ENCODE measurements around the gene FCER1G. TPM values are rescaled to one million over a fixed set of nuclear protein-coding genes. Genes with fewer than 3 reads are reported as not detected.

FCER1G gene
- total RNA-seq, 1 experiment from 2014 or later, result 1.0 TPM

DNA sequence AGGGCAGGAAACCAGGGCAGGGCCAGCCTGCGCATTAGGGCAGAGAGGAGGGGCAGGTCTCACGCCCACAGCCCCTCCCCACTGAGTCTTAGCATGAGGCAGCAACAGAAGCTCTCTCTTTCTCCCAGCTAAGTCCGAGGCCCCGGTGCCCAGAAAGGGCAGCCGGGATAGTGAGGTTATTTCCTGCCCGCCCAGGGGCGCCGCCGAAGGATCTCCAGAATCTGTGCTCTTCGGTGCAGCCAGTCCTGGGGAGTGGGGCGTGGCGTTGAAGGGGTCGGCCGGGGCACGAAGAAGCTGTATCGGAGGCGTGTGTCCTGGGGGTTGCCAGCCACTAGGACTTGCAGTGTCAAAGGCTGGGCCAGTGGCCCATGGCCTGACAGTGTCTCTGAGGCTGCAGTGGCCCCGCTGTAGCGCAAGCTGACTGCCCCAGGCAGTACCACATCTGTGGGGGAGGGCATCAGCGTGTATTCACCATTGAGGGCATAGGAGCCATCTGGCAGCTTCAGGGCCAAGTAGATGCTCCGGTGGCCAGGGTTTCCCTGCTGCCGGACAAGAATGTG lies 24.1 kb upstream of the FCER1G start:
- CTCF ChIA-PET, result interaction anchor here (0.6 to 5.6 kb wide), 27 partner anchors 10 to 708 kb away, joined by 3 to 154 read pairs (median 9); partner anchors contain the start of genes APOA2, CFAP126, FCER1G and NDUFS2

DNA sequence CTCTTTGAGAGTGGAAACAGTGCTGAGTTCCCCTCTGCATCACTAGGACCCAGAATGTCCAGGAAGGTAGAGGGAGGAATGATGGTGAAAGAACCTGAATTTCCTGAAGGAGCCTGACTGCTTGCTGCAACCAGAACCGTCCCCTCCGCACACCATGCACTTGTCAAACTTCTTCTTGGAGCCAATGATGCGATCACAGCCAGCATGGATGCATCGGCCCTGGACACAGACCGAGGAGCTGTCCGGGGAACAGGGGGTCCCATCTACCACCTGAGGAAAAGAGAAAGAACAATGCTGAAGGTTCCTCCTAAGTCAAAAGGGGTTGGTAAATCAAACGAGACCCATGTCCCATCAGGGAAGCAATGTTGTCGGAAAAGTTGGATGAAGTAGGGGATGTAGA lies 23.1 kb upstream of the FCER1G start:
- peaks cover 15% of the 10 kb centered on the region for H3K4me1 Mint-ChIP-seq (ENCODE audit: insufficient read depth, unreplicated experiment)
- H3K9me3 Mint-ChIP-seq (ENCODE audit: unreplicated experiment), result no peaks in the 10 kb centered on the region
- H3K27me3 Mint-ChIP-seq (ENCODE audit: insufficient read depth, unreplicated experiment), result no peaks in the 10 kb centered on the region
- CTCF ChIA-PET, result interaction anchor here (0.6 to 5.6 kb wide), 40 partner anchors 11 to 815 kb away, joined by 3 to 154 read pairs (median 6); partner anchors contain the start of genes APOA2, B4GALT3, CFAP126 and FCER1G
- POLR2A ChIA-PET, result interaction anchor here (1.1 to 4.0 kb wide), 3 partner anchors 10 to 34 kb away, joined by 6 to 38 read pairs (median 7); partner anchors contain the start of genes NDUFS2 and TOMM40L
- H3K36me3 Mint-ChIP-seq (ENCODE audit: insufficient read depth, unreplicated experiment), result no peaks in the 10 kb centered on the region
- no peak for DNase-seq (ENCODE audit: unreplicated experiment)
- H3K4me3 Mint-ChIP-seq (ENCODE audit: unreplicated experiment), result no peak overlapping the region
- intact Hi-C loops (cut with micrococcal nuclease), result loop anchor here (1.0 kb wide), 3 partner anchors 10 to 190 kb away; no protein-coding TSS in a partner anchor
- no TSS peak for BruUV-seq (replicated peaks)
- TF ChIP-seq, protein P1, sequence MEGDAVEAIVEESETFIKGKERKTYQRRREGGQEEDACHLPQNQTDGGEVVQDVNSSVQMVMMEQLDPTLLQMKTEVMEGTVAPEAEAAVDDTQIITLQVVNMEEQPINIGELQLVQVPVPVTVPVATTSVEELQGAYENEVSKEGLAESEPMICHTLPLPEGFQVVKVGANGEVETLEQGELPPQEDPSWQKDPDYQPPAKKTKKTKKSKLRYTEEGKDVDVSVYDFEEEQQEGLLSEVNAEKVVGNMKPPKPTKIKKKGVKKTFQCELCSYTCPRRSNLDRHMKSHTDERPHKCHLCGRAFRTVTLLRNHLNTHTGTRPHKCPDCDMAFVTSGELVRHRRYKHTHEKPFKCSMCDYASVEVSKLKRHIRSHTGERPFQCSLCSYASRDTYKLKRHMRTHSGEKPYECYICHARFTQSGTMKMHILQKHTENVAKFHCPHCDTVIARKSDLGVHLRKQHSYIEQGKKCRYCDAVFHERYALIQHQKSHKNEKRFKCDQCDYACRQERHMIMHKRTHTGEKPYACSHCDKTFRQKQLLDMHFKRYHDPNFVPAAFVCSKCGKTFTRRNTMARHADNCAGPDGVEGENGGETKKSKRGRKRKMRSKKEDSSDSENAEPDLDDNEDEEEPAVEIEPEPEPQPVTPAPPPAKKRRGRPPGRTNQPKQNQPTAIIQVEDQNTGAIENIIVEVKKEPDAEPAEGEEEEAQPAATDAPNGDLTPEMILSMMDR (IDR thresholded peaks at IDR 0.05; ENCODE audit: unreplicated experiment), result no peak
- no peak overlapping the region for H3K27ac Mint-ChIP-seq (ENCODE audit: low read depth, unreplicated experiment)

More for the DNA sequence above, 24.1 kb upstream of the FCER1G start:
- Mint-ChIP-seq H3K27ac (ENCODE audit: low read depth, unreplicated experiment) (no peak overlapping the region), H3K27me3 (ENCODE audit: insufficient read depth, unreplicated experiment) (no peaks in the 10 kb centered on the region), H3K4me3 (ENCODE audit: unreplicated experiment) (no peak overlapping the region), H3K36me3 (ENCODE audit: insufficient read depth, unreplicated experiment) (no peaks in the 10 kb centered on the region), H3K9me3 (ENCODE audit: unreplicated experiment) (no peaks in the 10 kb centered on the region), H3K4me1 (ENCODE audit: insufficient read depth, unreplicated experiment) (peaks cover 17% of the 10 kb centered on the region)
- TF ChIP-seq, protein P1 (IDR thresholded peaks at IDR 0.05; ENCODE audit: unreplicated experiment), result no peak
- no peak for DNase-seq (ENCODE audit: unreplicated experiment)
- intact Hi-C loops (cut with micrococcal nuclease), result no loop called here
- POLR2A ChIA-PET, result interaction anchor here (0.8 to 4.0 kb wide), 4 partner anchors 9 to 78 kb away, joined by 3 to 38 read pairs (median 6); partner anchors contain the start of genes B4GALT3 and NDUFS2
- BruUV-seq (replicated peaks), result no TSS peak

DNA sequence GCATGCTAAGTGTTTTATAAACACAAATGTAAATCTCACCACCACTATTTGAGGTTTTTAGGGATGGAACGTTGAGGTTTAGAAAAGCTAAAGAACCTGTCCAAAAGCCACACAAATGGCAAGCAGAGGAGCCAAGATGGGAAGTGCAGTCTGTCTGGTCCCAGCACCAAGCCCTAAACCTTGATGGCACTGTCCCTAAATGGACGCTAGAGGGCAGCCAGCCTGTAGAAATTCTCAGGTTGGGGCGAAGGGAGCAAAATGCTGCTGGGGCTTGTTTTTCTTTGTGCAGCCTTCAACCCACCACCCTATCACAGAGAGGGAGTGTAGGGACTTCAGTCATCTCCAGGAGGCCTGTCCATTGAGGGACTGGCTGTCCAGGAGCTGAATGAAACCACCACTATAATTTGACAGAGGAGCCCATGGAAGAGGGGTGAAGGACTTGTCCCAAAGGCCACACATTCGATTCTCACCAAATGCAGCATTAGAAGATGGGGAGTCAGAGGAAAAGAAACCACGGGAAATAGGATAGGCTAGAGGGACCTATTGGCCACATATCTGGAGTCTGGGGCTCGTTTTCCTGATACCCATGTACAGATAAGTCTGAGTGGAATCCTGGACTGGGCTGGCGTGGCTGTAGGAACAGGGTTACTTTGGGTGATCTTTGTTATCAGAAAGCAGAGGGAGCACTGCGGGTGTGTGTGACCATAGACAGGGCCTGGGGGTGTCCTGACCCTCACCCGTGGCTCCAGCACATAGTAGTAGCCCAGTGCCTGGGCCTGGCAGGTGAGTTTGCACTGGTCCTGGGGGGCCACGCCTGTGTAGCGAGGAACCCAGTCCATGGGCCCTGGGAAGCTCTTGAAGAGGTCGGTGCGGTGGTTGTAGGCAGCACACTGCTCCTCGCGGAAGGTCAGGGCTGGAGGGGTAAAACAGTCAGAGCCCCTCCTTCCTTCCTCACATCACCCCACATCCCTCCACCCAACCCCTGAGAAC lies 22.3 kb upstream of the FCER1G start:
- ChIA-PET POLR2A (interaction anchor here (1.8 to 4.0 kb wide), 2 partner anchors 9 to 33 kb away, joined by 7 to 38 read pairs; partner anchors contain the start of genes NDUFS2 and TOMM40L), CTCF (interaction anchor here (0.5 to 5.6 kb wide), 46 partner anchors 11 to 1020 kb away, joined by 3 to 154 read pairs (median 5); partner anchors contain the start of genes APOA2, B4GALT3, CFAP126 and FCER1G)
- H3K4me3 Mint-ChIP-seq (ENCODE audit: unreplicated experiment), result no peak overlapping the region
- TF ChIP-seq, protein P1 (IDR thresholded peaks at IDR 0.05; ENCODE audit: unreplicated experiment), result peak; percentile 92
- H3K36me3 Mint-ChIP-seq (ENCODE audit: insufficient read depth, unreplicated experiment), result no peaks in the 10 kb centered on the region
- H3K4me1 Mint-ChIP-seq (ENCODE audit: insufficient read depth, unreplicated experiment), result peaks cover 20% of the 10 kb centered on the region
- intact Hi-C loops (cut with micrococcal nuclease), result loop anchor here (1.0 kb wide), 3 partner anchors 10 to 190 kb away; no protein-coding TSS in a partner anchor
- BruUV-seq (replicated peaks), result no TSS peak
- H3K27ac Mint-ChIP-seq (ENCODE audit: low read depth, unreplicated experiment), result peak overlapping the region; percentile 71
- DNase-seq (ENCODE audit: unreplicated experiment), result peak; percentile 88
- no peaks in the 10 kb centered on the region for H3K9me3 Mint-ChIP-seq (ENCODE audit: unreplicated experiment)
- H3K27me3 Mint-ChIP-seq (ENCODE audit: insufficient read depth, unreplicated experiment), result no peaks in the 10 kb centered on the region

All from MCF 10A (cell line).